ENCODE results near the gene KRT84.

DNA sequence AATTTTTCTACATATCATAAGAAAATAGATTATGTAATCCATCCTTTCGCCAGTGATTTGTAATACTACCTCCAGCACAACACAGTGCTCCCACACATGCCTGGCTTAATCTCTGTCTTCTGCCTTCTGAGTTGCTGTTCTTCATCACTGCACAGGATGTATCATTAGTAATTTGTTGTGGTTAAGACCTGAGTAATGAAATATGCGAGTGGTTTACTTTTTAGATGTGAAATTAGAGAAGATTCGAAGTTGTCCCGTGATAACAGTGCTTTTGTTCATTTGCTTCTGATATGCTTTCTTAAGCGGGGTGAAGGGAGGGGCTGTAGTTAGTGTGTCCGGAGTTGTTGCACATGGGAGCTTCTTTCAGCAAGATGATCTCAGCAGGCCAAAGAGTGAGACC lies 36.3 kb downstream of the KRT84 start:
- TF ChIP-seq BACH1 (IDR thresholded peaks at IDR 0.05; ENCODE audit: borderline replicate concordance) (no peak), POLR2AphosphoS5 (IDR thresholded peaks at IDR 0.05; ENCODE audit: low read length) (no peak), USF2 (IDR thresholded peaks at IDR 0.05; ENCODE audit: borderline replicate concordance, low read depth, low read length) (no peak), ATF3 (IDR thresholded peaks at IDR 0.05; ENCODE audit: borderline replicate concordance, extremely low read depth, low read depth, low read length) (no peak)

Measured in GM12878 (cell line).